ENCODE data around the gene PHF14. TPM values are rescaled to one million over a fixed set of nuclear protein-coding genes. Genes with fewer than 3 reads are reported as not detected.

The PHF14 gene
- total RNA-seq, 1 donor from 2014 or later = 26.0 TPM

- no peak for DNase-seq (ENCODE audit: low spot score)
These were observed 232.7 kb downstream of the PHF14 start for GRCh38 chr7:11206177-11206899.

DNA sequence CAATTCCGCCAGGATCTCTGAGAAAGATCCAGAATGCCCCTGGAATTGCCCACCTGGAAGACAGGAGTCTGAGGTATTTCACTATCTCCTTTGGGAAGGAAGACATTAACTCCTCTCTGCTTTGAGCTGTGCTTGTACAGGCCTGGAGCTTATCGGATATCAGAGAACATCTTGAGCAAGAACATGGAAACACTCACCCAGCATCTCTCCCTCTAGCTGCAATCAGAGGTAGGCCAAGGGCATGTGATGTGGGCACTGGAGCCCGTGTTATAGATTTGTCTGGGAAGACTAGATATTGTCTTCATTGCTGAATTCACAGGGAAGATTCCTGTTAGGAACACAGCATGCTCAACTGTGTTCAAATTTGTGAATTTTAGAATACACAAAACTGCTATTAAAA is 233.9 kb downstream of the PHF14 start:
- DNase-seq (ENCODE audit: low spot score) = no peak

DNA sequence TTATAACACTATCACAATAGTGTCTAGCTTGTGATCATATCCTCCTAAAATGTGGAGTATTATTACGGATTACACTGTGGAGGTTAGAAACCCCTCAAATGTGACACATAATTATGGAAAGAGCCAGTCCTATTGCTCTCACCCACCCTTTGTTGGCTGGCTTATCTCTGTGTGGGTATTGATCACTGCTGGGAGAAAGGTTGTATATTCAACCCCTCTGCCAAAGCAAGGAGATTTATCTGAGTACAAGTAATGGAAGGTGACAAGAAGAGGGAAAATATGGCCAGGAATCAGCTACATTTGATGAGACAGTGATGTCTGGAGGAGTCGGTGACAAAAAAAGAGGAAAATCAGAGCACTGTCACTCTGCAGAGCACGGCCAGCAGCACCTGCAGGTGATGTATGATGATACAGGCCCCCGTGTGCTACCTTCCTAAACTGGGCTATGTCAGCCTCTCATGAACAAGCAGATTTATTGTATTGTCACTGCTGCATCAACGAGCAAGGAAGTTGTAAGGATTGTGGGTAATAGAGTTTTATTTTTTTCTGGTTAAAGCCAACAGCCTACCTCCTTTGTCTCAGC is 235.3 kb downstream of the PHF14 start:
- DNase-seq (ENCODE audit: low spot score) = no peak

DNA sequence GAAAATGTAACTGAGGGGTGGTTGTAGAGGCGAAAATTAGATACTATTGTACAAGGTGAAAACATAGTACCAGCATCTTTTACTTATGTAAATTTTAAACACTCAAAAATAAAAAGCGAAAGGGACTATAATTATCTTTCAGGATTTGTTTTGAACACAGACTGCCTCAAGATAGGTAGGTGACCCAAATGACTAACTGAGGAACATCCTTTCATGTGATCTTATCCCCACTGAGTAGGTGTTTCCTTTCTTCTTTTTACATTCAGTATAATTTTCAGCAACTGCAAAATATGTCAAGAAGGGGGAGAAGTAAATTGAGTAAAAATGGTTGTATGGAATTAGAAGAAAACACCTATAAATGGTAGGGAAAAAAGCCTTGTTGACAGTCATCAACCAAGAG is 236.7 kb downstream of the PHF14 start:
- no peak for DNase-seq (ENCODE audit: low spot score)

DNA sequence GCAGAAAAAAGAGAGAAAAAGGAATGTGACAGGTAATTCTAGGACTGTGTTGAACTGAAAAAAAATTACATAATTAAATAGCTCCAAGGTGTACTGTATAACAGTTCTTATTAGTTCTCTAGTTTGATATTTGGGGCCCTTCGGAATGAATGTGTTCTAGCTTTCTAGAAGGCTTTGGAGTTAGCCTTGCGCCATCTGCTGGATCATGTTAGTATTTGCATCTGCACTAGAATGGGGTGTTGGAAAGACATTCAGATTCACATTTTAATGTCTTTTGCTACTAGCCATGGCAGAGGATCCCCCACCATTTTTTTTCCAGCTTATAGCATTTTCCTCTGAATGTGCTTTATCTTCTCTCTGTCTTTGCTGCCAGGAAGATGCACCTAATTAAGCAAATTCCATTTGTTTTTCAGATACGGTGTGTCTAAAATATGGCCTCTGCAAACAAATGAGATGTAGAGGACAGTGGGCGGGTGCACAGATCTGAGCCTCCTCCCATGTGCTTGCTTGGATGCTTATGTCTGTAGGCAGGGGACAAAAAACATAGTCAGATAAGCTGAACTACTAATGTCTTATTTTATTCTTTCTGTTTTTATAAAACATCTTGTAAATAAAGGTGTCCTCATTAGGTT is 238.5 kb downstream of the PHF14 start:
- no peak for DNase-seq (ENCODE audit: low spot score)

DNA sequence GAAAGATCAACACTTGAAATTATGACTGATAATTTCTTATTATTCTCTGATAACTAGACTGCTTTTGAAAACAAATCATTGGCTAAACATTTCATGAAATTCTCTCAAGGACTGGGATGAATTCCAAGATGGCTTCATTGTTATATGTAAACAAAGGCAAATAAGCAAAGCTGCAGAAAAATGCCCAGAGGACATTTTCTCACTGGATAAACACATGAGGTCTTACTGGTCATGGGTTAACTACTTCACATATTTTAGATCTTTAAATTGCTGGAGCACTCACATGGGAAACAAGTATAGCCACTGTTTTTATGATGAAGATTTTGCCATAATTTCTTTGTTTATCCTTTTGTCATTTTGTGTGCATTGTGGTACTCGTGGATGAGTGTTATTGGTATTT is 239.1 kb downstream of the PHF14 start:
- no peak for DNase-seq (ENCODE audit: low spot score)

DNA sequence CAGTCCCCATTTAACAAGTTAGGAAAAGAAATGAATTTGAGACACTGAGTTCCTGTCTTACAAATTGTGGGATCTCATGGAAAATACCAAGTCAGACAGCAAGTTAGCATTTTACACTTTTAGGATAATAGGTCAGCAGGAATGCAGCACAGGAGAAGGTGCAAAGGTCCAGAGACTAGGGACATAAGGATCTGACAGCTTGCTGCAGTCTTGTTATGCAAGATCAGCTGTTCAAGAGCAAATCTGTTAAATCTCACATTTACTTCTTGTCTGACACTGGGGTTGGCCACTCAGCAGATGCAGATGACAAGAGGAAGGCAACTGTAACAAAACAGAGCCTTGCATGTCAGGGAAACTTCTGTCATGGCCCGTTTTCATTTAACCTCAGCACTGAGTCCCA is 239.6 kb downstream of the PHF14 start:
- no peak for DNase-seq (ENCODE audit: low spot score)

- DNase-seq (ENCODE audit: low spot score) = no peak
These were observed 242.6 kb downstream of the PHF14 start for GRCh38 chr7:11216276-11216675.

DNA sequence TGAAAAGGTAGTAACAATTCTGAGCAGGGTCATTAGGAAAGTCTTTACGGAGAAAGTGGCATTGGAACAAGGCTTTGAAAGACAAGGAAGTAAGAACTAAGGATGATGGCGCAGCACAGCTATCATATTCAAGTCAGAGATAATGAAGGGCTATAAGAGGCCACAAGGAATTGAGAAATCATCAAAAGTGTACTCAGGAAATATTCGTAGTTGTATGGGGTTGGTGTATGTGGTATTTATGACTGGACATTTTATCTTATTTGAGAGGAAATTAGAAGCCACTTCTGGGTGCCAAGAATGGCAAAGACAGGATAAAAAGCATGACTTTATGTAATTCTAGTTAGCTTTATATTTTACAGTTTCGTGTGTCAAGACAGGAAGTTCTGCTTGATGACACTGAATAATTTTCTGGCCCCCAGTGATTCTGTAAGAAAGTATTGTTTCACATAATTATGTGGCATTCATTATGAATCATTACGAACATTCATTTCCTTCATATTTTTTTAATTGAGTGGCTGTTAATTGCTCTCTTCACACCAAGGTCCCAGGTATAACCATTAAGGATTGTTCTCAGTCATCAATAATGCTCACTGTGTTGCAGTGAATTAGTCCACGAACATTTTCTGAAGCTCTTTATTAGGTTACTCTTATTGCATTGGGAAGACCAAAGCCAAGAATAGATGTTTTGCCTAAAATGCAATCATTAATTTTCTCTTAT is 244.3 kb downstream of the PHF14 start:
- DNase-seq (ENCODE audit: low spot score) = no peak

Data from mesenteric fat pad (tissue), 1 donor.